Adrenal gland (tissue), 12 donors: Measurements from ENCODE around the gene SBNO2. TPM values are rescaled to one million over a fixed set of nuclear protein-coding genes. Genes with fewer than 3 reads are reported as not detected.

Experiments
- DNase-seq, 7 donors: peaks; one replicate each; pipeline ENCODE4 v3.0.0-alpha.2; 2019 to 2020
- H3K27ac ChIP-seq, 5 donors: fragments of 200-600 bp; sonication (generic) in 4 of 5; 1 replicate in 3 of 5; 2 replicates in 2 of 5; pipeline versions ENCODE4 v1.5.1 to v1.8.0; 2016 to 2020; ENCODE audit warnings: mild to moderate bottlenecking in 1 of 5
- H3K27me3 ChIP-seq: fragments of 200-600 bp; 2 replicates; pipeline ENCODE4 v1.8.0; 2021
- H3K36me3 ChIP-seq, 2 donors: fragments of 200-600 bp; replicated peaks in 1 of 2; 1 replicate in 1 of 2; 2 replicates in 1 of 2; pipeline versions ENCODE4 v1.5.1 to v1.8.0; 2018 to 2022
- H3K4me1 ChIP-seq, 2 donors: fragments of 200-600 bp; replicated peaks in 1 of 2; 1 replicate in 1 of 2; 2 replicates in 1 of 2; pipeline versions ENCODE4 v1.5.1 to v1.8.0; 2018 to 2021
- H3K4me3 ChIP-seq, 4 donors: fragments of 200-600 bp; sonication (generic) in 3 of 4; one replicate each; pipeline ENCODE4 v1.5.1; 2016 to 2018
- H3K9me3 ChIP-seq, 3 donors: fragments of 200-600 bp; sonication (generic) in 1 of 3; replicated peaks in 1 of 3; 1 replicate in 2 of 3; 2 replicates in 1 of 3; pipeline versions ENCODE4 v1.5.1 to v1.8.0; 2016 to 2021
- POLR2A ChIP-seq, 2 donors: fragments of 450-650 bp; IDR thresholded peaks; one replicate each; pipeline ENCODE4 v1.6.1; 2017; ENCODE audit warnings: antibody characterized with exemption in 2 of 2, mild to moderate bottlenecking in 2 of 2, moderate library complexity in 1 of 2
- WGBS, 4 donors: extraction: QIAGEN DNeasy Blood & Tissue Kit in 2 of 4; methylation state at CpG; one replicate each; pipeline versions ENCODE4 v1.1.5 to v1.1.7; 2013 to 2017; 5-methylcytosine and 5-hydroxymethylcytosine counted together
- intact Hi-C, 2 donors: fragments of 100-400 bp; cut with DNase I; formaldehyde crosslinking; loops; one replicate each; pipeline versions ENCODE4 v1.14.1 to v1.15.0; 2022 to 2023
- polyA plus RNA-seq, 3 donors: library from polyadenylated mRNA; stranded (reverse); fragments of 200-250 nt in 2 of 3; fragments of 350-450 nt in 1 of 3; fragmentation: Illumina TruSeq in 1 of 3; extraction: RNeasy Lipid Tissue Mini Kit (QIAGEN cat#74804) in 1 of 3; gene quantifications; one replicate each; pipeline ENCODE4 v1.2.3, GENCODE V29; 2013 to 2014
- total RNA-seq, 9 donors: library from RNA; depleted of rRNA in 4 of 9; stranded (reverse); fragments of >200 nt in 4 of 9; fragments of 120-200 nt in 1 of 9; fragmentation: NEBNext Ultra II Directional in 1 of 9; extraction: Animal tissue kit (Norgen Biotek cat#: 25700) in 1 of 9; gene quantifications; one replicate each; pipeline versions ENCODE4 v1.1.0 to v1.2.4, GENCODE V29; 2013 to 2023
- TF ChIP-seq, protein P1 (sequence below), 6 experiments: fragments of 450-650 bp in 4 of 6; fragments of 200-600 bp in 2 of 6; sonication (generic) in 1 of 6; IDR thresholded peaks; 1 replicate in 5 of 6; 2 replicates in 1 of 6; pipeline versions ENCODE4 v1.5.1 to v1.8.0; 2016 to 2021; ENCODE audit warnings: antibody characterized with exemption in 6 of 6, mild to moderate bottlenecking in 2 of 6, moderate library complexity in 1 of 6
- donor health status: healthy with polysubstance abuse.
- donor health status: Bipolar disorder and iron deficiency.
- donor health status: DM: yes; HTN: yes; CAD: no.
- donor health status: DM: no; HTN: no; CAD: no.
- donor health status: DM: no; HTN: no; CAD: no.
- donor health status: DM: yes; HTN: yes; CAD: no.

SBNO2 gene
- total and polyA plus RNA-seq, 12 donors: 13.6 to 176 (median 74.7) TPM

DNA sequence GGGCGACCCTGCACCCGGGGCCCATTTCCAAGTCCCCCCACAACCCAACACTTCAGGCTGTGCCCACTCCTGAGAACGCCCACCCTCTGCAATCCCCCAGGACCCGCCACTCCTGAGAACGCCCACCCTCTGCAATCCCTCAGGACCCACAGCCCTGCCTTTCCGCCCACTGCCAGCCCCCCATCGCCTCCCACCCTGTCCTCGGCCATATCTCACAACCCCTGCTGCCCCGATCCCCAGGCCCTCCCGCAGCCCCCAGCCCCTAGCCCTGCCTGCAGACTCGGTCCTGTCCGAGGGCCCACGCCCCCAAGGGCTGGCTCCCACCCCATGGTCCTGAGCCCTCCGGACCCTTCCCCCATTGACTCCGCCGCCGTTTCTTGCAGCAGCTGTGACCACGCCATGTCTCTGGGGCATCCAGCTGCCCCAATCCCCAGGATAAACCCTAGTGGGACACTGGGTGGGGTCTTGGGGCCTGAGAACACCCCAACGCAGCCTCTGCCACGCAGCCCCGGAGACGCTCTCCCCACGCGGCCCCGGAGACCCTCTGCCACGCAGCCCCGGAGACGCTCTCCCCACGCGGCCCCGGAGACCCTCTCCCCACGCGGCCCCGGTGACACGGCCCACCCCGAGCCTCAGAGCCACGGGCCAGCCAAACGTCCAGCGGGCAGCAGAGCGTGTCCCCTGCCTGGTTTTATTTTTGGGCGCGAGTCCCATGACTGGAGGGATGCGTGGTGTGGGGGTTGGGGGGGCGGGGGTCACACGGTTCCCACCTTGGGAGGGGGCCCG is 17.0 kb downstream of the SBNO2 start:
- Histone ChIP-seq H3K4me1 (peaks cover 29 to 46% of the 10 kb centered on the region in 2 donors), H3K27me3 (no peaks in the 10 kb centered on the region), H3K9me3 (no peaks in the 10 kb centered on the region), H3K36me3 (peaks cover 0 to 22% of the 10 kb centered on the region in 2 donors), H3K27ac (peak overlapping the region in 4 of 5 donors; percentile 48 to 99 (median 99)), H3K4me3 (no peak overlapping the region)
- WGBS, 4 donors: 91 to 97% (median 94%) methylated on average over 17 to 46 of the region's 46 CpGs
- DNase-seq: peak in 1 of 7 donors; percentile 44
- TF ChIP-seq POLR2A (IDR thresholded peaks at IDR 0.05): no peak
- TF ChIP-seq, protein P1, sequence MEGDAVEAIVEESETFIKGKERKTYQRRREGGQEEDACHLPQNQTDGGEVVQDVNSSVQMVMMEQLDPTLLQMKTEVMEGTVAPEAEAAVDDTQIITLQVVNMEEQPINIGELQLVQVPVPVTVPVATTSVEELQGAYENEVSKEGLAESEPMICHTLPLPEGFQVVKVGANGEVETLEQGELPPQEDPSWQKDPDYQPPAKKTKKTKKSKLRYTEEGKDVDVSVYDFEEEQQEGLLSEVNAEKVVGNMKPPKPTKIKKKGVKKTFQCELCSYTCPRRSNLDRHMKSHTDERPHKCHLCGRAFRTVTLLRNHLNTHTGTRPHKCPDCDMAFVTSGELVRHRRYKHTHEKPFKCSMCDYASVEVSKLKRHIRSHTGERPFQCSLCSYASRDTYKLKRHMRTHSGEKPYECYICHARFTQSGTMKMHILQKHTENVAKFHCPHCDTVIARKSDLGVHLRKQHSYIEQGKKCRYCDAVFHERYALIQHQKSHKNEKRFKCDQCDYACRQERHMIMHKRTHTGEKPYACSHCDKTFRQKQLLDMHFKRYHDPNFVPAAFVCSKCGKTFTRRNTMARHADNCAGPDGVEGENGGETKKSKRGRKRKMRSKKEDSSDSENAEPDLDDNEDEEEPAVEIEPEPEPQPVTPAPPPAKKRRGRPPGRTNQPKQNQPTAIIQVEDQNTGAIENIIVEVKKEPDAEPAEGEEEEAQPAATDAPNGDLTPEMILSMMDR (IDR thresholded peaks at IDR 0.05): no peak
- intact Hi-C loops: no loop called here

DNA sequence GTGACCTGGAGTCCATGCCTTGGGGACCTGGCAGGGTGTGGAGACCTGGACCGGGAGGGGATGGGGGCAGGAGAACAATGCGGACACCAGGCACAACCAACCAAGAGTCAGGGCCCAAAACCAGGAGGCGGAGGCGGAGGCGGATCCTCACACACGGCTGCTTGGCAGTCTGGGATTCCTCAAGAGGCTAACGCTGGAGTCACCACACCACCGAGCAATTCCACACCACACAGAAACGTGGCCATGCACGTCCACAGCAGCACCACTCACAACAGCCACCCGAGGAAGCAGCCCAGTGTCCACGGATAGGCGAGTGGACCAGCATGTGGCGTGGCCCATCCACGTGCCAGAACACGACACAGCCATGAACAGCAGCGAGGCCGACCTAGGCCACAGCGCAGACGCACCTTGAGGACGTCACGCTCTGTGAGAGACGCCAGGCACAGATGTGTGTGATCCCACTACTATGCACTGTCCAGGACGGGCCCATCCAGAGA is 17.7 kb downstream of the SBNO2 start:
- Histone ChIP-seq H3K9me3 (no peaks in the 10 kb centered on the region), H3K27me3 (no peaks in the 10 kb centered on the region), H3K36me3 (peaks cover 0 to 29% of the 10 kb centered on the region in 2 donors), H3K4me3 (no peak overlapping the region), H3K27ac (peak overlapping the region; percentile 90 to 99 (median 99)), H3K4me1 (peaks cover 30 to 47% of the 10 kb centered on the region in 2 donors)
- peak; percentile 32 to 72 (median 62) for DNase-seq
- no peak for TF ChIP-seq POLR2A (IDR thresholded peaks at IDR 0.05)
- TF ChIP-seq, protein P1 (IDR thresholded peaks at IDR 0.05): no peak
- intact Hi-C loops: no loop called here
- WGBS, 4 donors: 79 to 90% (median 87%) methylated on average over 13 to 24 of the region's 24 CpGs

DNA sequence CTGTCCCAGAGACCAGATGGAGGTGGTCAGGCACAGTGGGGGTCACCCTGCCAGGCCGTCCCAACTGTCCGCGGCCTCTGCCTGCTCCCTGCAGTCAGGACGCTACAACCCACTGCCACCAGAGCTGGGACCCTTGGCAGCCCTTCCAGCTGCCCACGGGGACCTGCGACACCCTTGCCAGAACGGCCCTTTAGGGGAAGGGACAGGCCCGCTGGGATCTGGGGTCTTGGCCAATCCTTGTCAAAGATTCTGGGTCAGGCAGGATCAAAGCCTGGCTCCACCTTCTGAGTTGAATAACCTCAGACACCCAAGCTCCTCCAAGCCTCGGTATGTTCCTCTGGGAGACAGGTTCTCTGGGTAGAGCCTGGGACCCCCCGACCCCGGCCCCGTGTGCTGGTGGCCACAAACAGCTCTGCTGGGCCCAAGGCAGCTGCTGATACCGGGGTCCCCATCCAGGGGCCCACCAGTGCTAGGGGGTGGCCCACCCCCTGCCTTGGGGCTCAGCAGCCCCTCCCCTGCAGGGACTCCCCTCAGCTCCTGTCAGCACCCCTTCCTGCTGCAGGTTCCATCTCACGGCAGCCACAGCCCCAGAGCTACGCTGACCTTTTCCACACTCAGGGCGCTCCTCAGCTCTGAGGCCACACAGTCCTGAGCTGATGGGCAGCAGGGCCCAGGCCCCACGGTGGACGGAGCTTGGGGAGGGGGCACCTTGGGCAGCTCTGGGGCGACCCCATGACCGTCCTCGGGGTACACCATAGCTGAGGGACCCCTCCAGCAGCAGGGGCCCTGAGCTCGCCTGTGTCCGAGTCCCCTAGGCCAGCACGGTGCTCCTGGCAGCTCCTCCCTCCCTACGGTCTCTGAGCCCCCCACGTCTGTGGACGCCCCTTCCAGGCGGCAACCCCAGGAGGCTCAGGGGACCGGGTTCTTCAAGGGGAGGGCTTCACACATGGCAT is 18.4 kb downstream of the SBNO2 start:
- peaks cover 0 to 33% of the 10 kb centered on the region in 2 donors for H3K36me3 ChIP-seq
- peak overlapping the region in 1 of 4 donors; percentile 37 for H3K4me3 ChIP-seq
- H3K27ac ChIP-seq: peak overlapping the region; percentile 90 to 99 (median 99)
- peak; percentile 35 to 93 (median 84) for DNase-seq
- no peaks in the 10 kb centered on the region for H3K9me3 ChIP-seq
- 10 to 70% (median 64%) methylated on average over 2 to 29 of the region's 29 CpGs for WGBS, 4 donors
- no peaks in the 10 kb centered on the region for H3K27me3 ChIP-seq
- H3K4me1 ChIP-seq: peaks cover 37 to 54% of the 10 kb centered on the region in 2 donors
- intact Hi-C loops: no loop called here
- TF ChIP-seq POLR2A (IDR thresholded peaks at IDR 0.05): no peak
- TF ChIP-seq, protein P1 (IDR thresholded peaks at IDR 0.05): no peak
